Posterior vena cava (tissue), 2 donors: ENCODE results near the gene OR10A4. TPM values are rescaled to one million over a fixed set of nuclear protein-coding genes. Genes with fewer than 3 reads are reported as not detected.
"Not testable (repeated sequence)": the region's sequence is repeated elsewhere in the genome, so short reads cannot be mapped to it uniquely, and the experiment has no call there.

Source experiments
- DNase-seq: peaks from one replicate; pipeline ENCODE4 v3.0.0-alpha.2; 2020; ENCODE audit warnings: low spot score
- intact Hi-C, 2 donors: fragments of 100-400 bp; cut with DNase I; formaldehyde crosslinking; loops; one replicate each; pipeline versions ENCODE4 v1.14.1 to v1.14.2; 2022 to 2023
- long read RNA-seq, 2 donors: library from polyadenylated mRNA; unstranded; transcript quantifications; one replicate each; pipeline ENCODE4 v2.0.0, GENCODE V29; 2020 to 2021
- total RNA-seq, 2 donors: library from RNA; stranded (reverse); fragmentation: NEBNext Ultra II Directional; extraction: Animal tissue kit (Norgen Biotek cat#: 25700); gene quantifications; one replicate each; pipeline ENCODE4 v1.2.1, GENCODE V29; 2021
- donor health status: DM: yes; HTN: yes; CAD: no.
- donor health status: DM: yes; HTN: yes; CAD: no.

Gene OR10A4, protein sequence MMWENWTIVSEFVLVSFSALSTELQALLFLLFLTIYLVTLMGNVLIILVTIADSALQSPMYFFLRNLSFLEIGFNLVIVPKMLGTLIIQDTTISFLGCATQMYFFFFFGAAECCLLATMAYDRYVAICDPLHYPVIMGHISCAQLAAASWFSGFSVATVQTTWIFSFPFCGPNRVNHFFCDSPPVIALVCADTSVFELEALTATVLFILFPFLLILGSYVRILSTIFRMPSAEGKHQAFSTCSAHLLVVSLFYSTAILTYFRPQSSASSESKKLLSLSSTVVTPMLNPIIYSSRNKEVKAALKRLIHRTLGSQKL
- total RNA-seq: not detected
- long read RNA-seq, donor 1: 0 reads
- long read RNA-seq, donor 2: 0 reads

DNA sequence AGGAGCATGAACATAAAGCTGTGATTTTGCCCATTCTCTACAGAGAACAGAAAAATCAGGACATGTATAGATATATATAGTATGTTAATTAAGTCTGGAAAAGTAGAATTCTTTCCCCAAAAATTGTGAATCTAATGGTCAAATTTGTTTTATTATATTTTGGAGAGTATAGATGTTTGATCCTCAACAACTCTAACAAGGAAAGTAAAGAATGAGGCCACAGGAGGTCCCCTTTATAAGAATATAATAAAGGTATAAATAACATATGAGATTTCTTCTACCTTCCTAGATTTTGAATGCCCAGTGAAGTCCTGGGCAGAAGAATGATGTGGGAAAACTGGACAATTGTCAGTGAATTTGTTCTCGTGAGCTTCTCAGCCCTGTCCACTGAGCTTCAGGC is at the start of gene OR10A4:
Gene OR10A4 (plus strand): TSS at position 301 of the 400 bp plus-strand sequence. CDS start 23 bp downstream, at position 324.
- intact Hi-C loops: no loop called here
- DNase-seq: no peak

DNA sequence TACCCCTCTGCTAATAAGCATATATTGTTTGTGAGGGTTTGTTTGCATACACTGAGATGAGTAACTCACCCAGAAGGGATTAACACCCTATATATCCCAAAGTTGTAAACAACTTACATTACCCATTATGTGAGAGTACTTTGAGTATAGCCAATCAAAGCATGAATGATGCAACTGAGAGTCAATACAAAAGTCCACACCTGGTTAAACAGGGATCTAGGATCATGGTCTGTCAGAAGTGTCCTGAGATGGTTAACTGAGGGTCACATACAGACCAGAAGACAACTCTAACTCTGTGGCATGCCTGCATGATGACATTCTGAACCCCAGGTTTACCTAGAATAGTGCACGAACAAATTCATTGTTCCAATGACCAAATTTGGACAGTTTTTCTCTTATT is 48.3 kb upstream of the OR10A4 start:
- DNase-seq: no peak
- intact Hi-C loops: no loop called here

DNA sequence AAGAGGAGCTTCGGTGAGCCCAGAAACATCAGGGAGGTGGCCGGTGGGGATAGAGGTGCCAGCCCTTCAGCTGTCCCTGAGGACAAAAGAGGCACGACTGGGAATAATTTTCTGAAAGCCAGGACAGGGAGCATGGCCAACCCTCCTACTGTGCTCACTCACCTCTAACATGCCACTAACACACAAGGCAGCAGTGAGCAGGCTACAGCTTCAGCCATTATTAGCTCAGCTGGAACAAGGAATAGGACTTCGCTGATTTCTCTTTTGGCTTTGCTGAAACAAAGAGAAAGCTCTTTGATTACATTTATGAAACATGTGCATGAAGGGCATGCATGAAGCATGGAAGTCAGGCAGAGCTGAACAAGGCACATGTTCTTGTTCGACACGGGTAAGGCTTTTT is 43.1 kb upstream of the OR10A4 start:
- intact Hi-C loops: no loop called here

DNA sequence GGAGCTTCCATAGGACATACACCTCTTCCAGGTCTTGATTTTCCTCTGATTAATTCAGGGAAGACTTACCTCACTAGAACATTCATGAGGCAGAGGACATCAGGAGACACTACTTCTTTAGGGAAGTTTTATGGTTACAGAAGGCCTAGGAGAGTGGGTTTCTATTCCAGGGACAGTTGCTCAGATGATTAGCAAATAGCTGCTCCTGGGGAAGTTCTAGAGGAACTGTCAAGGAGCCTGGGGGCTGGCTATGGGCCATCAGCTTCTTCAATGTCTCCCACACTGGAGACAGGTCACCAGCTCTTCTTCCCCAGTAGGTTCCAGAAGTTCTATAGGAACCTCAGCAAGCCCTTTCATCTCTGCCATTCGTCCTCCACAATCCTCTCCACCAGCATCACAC is 42.4 kb upstream of the OR10A4 start:
- intact Hi-C loops: no loop called here

More for the DNA sequence above, 43.1 kb upstream of the OR10A4 start:
- no peak for DNase-seq

DNA sequence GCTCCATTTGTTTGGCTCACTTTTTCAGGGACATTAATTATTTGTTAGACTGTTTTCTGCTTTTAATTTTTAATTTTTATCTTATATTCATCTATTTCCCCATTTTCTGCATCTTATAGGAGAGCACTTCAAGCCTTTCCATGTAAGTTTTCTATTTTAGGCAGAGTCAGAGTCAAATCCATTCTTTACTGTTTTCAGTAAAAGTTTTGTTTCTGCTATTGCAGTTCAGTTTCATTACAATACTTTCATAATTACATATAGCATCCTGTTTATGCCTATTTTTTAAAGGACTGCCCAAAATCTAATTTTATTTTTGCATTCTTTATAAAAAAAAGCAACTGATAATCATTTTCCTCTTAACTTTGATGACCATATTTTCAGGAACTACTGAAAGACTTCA is 34.7 kb upstream of the OR10A4 start:
- DNase-seq: no peak

More for the DNA sequence above, 42.4 kb upstream of the OR10A4 start:
- no peak for DNase-seq

DNA sequence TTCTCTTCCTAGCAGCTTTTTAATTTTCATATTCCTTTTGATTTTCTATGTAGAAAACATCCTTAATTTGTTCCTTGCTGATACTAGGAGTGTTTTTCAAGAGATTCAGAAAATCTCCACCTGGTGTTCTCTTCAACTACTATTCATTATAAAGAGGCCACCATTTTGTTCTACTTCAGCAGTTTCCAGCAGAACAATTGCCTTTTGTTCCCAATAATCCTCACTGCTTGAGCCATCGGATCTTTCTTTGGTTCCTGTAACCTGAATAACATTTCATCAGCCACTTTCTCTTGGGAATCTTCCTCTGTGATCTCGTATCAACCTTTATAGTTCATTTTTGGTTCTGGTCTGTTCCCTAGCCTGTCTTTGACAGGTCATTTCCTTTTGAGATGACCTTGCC is 32.8 kb upstream of the OR10A4 start:
- intact Hi-C loops: no loop called here
- no peak for DNase-seq

More for the DNA sequence above, 34.7 kb upstream of the OR10A4 start:
- intact Hi-C loops: no loop called here

DNA sequence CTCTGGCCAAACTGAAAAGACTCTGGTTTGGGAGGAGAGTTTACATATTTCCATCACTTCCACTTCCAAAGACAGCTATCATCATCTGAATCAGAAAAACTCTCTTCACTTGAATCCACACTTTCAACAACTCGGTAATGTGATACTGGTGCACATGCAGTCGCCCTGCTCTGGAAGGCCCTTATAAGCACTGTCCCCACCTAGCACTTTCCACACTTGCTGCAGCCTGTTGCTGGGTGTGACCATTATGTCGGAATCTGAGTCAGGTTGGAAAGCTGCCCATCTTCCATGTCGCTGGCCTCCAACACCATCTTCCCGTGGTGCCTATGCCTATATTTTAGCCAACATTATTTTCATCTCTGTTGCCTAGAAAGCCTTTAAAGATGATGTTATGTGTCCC is 32.1 kb upstream of the OR10A4 start:
- intact Hi-C loops: no loop called here
- DNase-seq: no peak

DNA sequence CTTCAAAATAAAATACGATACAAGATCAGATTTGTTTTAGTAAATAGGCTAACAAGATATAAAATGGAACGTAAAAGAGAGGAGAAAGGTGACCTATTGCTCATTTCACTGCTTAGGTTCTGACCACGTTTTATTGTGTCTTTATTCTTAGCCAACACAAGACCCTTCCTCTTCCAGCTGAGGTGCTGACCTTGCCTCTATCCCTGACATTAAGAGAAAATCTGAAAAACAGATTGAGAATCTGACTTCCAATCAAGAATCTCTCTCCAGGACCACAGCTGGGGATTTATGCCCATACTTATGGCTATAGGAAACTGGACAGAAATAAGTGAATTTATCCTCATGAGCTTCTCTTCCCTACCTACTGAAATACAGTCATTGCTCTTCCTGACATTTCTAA is 31.0 kb upstream of the OR10A4 start, which contains the start of gene OR10A5:
Gene OR10A5 (plus strand): TSS at position 301 of the 400 bp plus-strand sequence. CDS start 0 bp downstream, at position 301.
- no peak for DNase-seq
- intact Hi-C loops: no loop called here

DNA sequence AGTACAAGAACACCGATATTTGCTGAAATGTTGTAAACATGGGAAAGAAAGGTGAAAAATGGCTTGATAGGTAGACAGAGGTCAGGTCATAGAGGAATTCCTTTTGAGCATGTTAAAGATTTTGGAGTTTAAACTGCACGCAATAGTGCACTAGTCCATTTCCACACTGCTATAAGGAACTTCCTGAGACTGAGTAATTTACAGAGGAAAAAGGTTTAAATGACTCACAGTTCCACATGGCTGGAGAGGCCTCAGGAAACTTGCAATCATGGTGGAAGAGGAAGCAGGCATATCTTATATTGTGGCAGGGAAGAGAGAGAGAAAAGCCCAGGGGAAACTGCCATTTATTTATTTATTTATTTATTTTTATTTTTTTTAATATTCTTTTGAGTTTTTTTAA is 25.9 kb upstream of the OR10A4 start:
- intact Hi-C loops: no loop called here
- no peak for DNase-seq

DNA sequence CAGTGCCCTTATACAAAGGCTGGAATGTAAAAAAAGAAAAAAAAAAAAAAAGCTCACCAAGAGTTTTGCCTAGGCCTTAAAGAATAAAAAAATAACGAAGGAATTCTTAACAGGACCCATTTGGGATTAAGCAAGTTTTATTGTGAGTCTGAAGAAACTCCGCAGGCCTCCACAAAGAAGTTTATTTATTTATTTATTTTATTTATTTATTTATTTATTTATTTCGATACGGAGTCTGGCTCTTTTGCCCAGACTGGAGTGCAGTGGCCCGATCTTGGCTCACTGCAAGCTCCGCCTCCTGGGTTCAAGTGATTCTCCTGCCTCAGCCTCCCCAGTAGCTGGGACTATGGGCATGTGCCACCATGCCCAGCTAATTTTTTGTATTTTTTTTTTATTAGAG is 21.6 kb upstream of the OR10A4 start:
- DNase-seq, intact Hi-C loops: not testable (repeated sequence)

DNA sequence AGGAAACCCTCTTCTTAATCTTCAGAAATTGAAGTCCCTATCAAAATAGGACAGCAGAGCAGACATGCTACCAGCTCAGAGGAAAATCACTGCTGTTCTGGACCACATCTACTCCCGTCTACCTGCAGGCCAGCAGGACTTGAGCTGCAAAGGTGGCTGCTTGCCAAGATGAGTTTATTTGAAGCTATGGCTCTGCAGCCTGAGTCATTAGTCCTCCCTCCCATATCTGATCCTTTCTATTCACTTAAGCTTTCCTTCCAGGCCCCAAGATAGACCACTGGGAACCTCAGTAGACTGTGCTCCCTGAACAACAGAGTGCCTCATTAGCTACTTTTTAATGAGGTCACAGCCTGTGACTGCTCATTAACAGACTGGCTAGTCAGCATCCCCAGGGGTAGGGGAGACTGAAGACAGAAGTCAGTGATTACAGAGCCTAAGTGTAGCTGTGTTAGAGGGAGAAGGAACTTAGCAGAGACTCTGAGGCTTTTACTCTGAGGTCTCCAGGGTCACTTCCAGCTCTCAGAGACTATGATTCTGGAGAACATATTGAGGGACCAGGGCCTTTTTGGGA is 20.4 kb upstream of the OR10A4 start:
- no peak for DNase-seq
- intact Hi-C loops: no loop called here

DNA sequence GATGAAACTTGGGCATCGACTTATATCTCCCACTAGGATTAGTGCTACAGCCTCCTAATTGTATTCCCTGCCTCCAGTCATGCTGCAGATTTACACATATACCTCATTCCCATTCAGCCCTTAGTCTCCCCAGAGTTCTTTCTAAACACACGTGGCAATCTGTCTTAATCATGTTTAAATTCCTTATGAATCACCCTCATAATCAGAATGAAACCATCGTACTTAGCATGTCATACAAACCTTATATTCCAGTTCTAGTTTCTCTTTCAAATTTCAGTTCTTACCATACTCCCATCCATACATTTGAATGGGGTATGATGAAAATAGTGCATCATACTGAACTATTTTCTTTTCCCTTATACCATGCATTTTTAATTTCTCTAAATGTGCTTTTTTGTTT is 19.6 kb upstream of the OR10A4 start:
- intact Hi-C loops: no loop called here
- no peak for DNase-seq

DNA sequence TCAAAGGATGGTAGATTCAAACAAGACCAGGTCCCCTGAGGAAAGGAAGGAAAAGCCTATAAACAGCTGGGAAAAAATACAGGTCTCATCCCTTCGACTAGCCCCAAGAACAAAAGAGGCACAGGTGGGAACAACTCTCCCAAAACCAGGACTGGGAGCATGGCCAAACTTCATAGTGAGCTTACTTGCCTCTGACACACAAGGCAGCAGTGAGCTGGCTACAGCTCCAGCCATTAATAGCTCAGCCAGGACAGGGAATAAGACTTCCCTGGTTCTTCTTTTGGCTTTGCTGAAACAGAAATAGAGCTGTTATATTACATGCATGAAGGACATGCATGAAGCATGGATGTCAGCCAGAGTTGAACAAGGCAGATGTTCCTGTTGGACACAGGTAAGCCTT is 13.5 kb upstream of the OR10A4 start, which contains the start of gene OR10A2:
Gene OR10A2 (plus strand): TSS at position 97 of the 400 bp plus-strand sequence. CDS start 6,698 bp downstream, outside the sequence.
- DNase-seq: no peak
- intact Hi-C loops: no loop called here

DNA sequence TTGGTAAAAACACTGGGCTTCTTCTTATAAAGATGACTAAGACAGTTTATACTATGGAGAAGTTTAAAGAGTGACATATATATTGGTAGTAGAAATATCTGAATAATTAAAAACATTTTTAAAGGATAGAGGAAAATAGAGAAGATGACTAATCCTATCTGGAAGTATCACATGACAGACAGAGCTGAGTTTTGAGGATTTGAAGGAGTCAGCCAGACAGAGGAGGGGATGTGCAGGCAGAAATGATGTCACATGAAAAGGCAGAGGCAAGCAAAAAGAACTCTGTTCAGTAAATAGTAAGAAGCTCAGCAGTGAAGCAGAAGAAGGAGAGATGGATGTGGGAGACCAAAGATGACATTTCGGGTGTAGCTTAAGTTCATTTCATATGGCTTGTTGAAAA is 12.0 kb upstream of the OR10A4 start:
- intact Hi-C loops: no loop called here
- no peak for DNase-seq

DNA sequence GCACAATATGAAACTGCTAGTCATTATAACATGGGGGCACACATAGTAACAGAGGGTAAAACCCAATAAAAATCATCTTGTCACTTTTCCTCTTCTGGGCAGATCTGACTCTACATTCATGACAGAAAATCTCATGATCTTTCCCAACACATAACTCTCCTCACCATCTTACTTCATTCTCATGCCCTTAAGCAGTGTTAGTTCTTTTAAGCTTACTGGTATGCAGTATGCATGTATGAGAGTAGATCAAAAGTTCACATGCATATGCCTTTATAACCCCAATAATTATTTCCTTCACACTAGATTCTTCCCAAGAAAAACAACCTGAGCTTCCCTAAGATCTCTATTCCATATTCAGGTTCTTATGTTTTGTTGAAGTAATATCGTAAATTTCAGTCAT is 5.1 kb upstream of the OR10A4 start:
- no peak for DNase-seq
- intact Hi-C loops: no loop called here

DNA sequence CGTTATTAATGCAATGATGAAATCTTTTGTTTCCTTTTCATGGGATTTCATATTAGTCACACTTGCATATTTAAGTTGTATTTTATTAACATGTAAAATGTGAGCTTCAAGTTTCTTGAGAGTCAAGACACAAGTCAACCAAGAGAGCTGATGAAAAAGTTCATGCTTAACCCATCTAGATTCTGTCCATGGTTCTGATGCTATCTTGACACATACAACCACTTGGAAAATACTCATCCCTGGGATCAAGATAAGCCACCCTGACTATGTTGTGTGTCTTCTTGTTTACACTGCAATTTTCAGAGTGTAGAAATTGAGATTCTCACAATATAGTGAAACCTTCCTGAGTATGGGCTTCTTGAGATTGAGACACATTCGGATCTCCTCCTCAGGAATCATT is 664 bp upstream of the OR10A4 start:
- no peak for DNase-seq
- intact Hi-C loops: no loop called here

DNA sequence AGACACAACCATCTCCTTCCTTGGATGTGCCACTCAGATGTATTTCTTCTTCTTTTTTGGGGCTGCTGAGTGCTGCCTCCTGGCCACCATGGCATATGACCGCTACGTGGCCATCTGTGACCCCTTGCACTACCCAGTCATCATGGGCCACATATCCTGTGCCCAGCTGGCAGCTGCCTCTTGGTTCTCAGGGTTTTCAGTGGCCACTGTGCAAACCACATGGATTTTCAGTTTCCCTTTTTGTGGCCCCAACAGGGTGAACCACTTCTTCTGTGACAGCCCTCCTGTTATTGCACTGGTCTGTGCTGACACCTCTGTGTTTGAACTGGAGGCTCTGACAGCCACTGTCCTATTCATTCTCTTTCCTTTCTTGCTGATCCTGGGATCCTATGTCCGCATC is 489 bp downstream of the OR10A4 start:
- intact Hi-C loops: no loop called here
- no peak for DNase-seq

DNA sequence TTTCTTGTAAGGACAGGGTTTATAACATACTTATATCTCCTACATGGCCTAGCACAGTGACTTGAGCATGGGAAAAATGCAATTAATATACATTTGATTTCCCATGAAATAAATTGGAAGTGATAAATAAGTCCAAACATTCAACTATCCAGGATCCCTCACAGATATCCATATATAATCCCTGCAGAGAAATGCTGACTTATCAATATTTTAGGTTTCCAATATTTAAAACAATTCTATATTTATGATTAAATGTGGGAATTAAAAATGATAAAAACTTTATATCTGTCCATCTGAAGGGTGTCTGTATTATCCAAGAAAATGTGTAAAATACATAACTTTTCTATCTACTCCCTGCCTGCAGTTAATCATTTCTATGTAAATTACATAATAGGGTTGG is 6.3 kb downstream of the OR10A4 start:
- DNase-seq: no peak
- intact Hi-C loops: no loop called here

DNA sequence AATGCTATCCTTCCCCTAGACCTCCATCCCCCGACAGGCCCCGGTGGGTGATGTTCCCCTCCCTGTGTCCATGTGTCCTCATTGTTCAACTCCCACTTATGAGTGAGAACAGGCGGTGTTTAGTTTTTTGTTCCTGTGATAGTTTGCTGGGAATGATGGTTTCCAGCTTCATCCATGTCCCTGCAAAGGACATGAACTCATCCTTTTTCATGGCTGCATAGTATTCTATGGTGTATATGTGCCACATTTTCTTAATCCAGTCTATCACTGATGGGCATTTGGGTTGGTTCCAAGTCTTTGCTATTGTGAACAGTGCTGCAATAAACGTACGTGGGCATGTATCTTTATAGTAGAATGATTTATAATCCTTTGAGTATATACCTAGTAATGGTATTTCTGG is 11.3 kb downstream of the OR10A4 start:
- intact Hi-C loops, DNase-seq: not testable (repeated sequence)

DNA sequence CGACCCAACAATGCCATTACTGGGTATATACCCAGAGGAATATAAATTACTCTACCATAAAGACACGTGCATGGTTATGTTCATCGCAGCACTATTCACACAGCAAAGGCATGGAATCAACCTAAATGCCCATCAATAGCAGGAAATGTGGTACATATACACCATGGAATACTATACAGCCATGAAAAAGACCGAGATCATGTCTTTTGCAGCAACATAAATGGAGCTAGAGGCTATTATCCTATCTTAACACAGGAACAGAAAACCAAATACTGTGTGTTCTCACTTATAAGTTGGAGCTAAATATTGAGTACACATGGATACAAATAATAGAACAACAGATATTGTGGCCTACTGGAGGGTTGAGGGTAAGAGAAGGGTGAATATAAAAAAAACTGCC is 12.4 kb downstream of the OR10A4 start:
- intact Hi-C loops: no loop called here
- no peak for DNase-seq

DNA sequence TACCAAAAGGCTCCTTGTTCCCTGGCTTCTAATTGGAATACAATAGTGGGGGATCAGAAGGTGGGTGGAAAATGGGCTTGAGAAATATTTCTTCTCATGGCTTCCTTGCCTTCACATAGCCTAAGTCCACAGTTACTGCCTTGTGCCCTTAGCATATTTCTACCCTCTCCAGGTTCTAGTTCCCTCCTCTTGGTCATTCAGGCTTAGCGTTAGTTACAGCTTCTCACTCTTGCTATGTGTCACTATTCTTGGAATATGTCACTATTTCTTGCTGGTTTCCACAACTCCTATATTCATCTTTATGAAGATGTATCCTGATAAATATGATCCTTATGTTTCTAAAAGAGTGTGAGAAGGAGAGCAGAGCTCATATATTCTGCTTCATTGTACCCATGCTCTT is 13.4 kb downstream of the OR10A4 start:
- DNase-seq: no peak
- intact Hi-C loops: no loop called here
